Activated CD8-positive, alpha-beta T cell treated with anti-CD3 and anti-CD28 coated beads, Interleukin-2, amount 10 ng/mL, durations not matched to agents 7 days and 5 days (primary cell): ENCODE results near the gene COL1A2. TPM values are rescaled to one million over a fixed set of nuclear protein-coding genes. Genes with fewer than 3 reads are reported as not detected.

Experiments used
- ATAC-seq: fragments of 150-1000 bp; cut with Tn5 transposase; one replicate; pipeline ENCODE4 v1.10.0; 2021; ENCODE audit warnings: moderate library complexity
- CTCF ChIA-PET: fragments of 350-600 bp; sonication (Branson Sonifier 250); formaldehyde crosslinking; loops from one replicate; lab custom pipeline; 2021; ENCODE audit warnings: antibody characterized with exemption; lab: Charles Lee
- POLR2A ChIA-PET: fragments of 350-600 bp; sonication (Branson Sonifier 250); formaldehyde crosslinking; loops from one replicate; lab custom pipeline; 2021; ENCODE audit warnings: antibody characterized with exemption; lab: Charles Lee
- DNase-seq: peaks from one replicate; pipeline ENCODE4 v3.0.0-alpha.2; 2020
- H3K27ac Mint-ChIP-seq: one replicate; pipeline ENCODE4 v1.8.0; 2021; ENCODE audit warnings: mild to moderate bottlenecking, mixed read lengths
- H3K27me3 Mint-ChIP-seq: one replicate; pipeline ENCODE4 v1.8.0; 2021; ENCODE audit warnings: low read depth, mixed read lengths
- H3K36me3 Mint-ChIP-seq: one replicate; pipeline ENCODE4 v1.8.0; 2021; ENCODE audit warnings: low read depth, mixed read lengths
- H3K4me1 Mint-ChIP-seq: one replicate; pipeline ENCODE4 v1.8.0; 2021; ENCODE audit warnings: low read depth, mixed read lengths
- H3K4me3 Mint-ChIP-seq: one replicate; pipeline ENCODE4 v1.8.0; 2021; ENCODE audit warnings: mild to moderate bottlenecking, mixed read lengths
- H3K9me3 Mint-ChIP-seq: one replicate; pipeline ENCODE4 v1.8.0; 2022; ENCODE audit warnings: mixed read lengths; ENCODE audit not compliant: insufficient read depth
- total RNA-seq, 2 experiments: library from RNA; stranded (reverse); gene quantifications; one replicate each; pipeline ENCODE4 v1.2.3, GENCODE V29; 2021

Gene COL1A2
- total RNA-seq, 2 experiments from 2014 or later, result 0.16 to 0.21 TPM

GRCh38 chr7:94388540-94388939 is 6.2 kb upstream of the COL1A2 start:
- DNase-seq (no peak), ATAC-seq (no peak)
- peaks cover 2% of the 10 kb centered on the region for H3K27me3 Mint-ChIP-seq
- H3K9me3 Mint-ChIP-seq, result no peaks in the 10 kb centered on the region
- H3K36me3 Mint-ChIP-seq, result no peaks in the 10 kb centered on the region
- ChIA-PET CTCF (no interaction called here), POLR2A (no interaction called here)
- no peak overlapping the region for H3K4me3 Mint-ChIP-seq
- H3K27ac Mint-ChIP-seq, result no peak overlapping the region
- H3K4me1 Mint-ChIP-seq, result peaks cover 20% of the 10 kb centered on the region

- Mint-ChIP-seq H3K27ac (no peak overlapping the region), H3K4me3 (no peak overlapping the region), H3K27me3 (peaks cover 4% of the 10 kb centered on the region), H3K4me1 (peaks cover 22% of the 10 kb centered on the region), H3K9me3 (no peaks in the 10 kb centered on the region), H3K36me3 (no peaks in the 10 kb centered on the region)
- ATAC-seq (no peak), DNase-seq (no peak)
- POLR2A ChIA-PET, result no interaction called here
- CTCF ChIA-PET, result no interaction called here
Observed at GRCh38 chr7:94389381-94389780, 5.3 kb upstream of the COL1A2 start.

GRCh38 chr7:94391726-94392392 is 2.8 kb upstream of the COL1A2 start:
- ChIA-PET CTCF (no interaction called here), POLR2A (no interaction called here)
- DNase-seq, result peak; percentile 49
- Mint-ChIP-seq H3K4me3 (peak overlapping the region; percentile 57), H3K4me1 (peaks cover 32% of the 10 kb centered on the region), H3K27ac (peak overlapping the region; percentile 86), H3K27me3 (peaks cover 8% of the 10 kb centered on the region), H3K9me3 (no peaks in the 10 kb centered on the region), H3K36me3 (no peaks in the 10 kb centered on the region)
- peak; percentile 59 for ATAC-seq

GRCh38 chr7:94392393-94392786 is 2.3 kb upstream of the COL1A2 start:
- H3K36me3 Mint-ChIP-seq, result no peaks in the 10 kb centered on the region
- peaks cover 32% of the 10 kb centered on the region for H3K4me1 Mint-ChIP-seq
- CTCF ChIA-PET, result no interaction called here
- H3K9me3 Mint-ChIP-seq, result no peaks in the 10 kb centered on the region
- POLR2A ChIA-PET, result no interaction called here
- H3K27ac Mint-ChIP-seq, result no peak overlapping the region
- H3K4me3 Mint-ChIP-seq, result no peak overlapping the region
- peaks cover 8% of the 10 kb centered on the region for H3K27me3 Mint-ChIP-seq
- DNase-seq (no peak), ATAC-seq (no peak)

GRCh38 chr7:94393246-94394108 is 1.2 kb upstream of the COL1A2 start:
- POLR2A ChIA-PET, result no interaction called here
- no peaks in the 10 kb centered on the region for H3K36me3 Mint-ChIP-seq

GRCh38 chr7:94394109-94394436 is 622 bp upstream of the COL1A2 start:
- Mint-ChIP-seq H3K9me3 (no peaks in the 10 kb centered on the region), H3K4me1 (peaks cover 32% of the 10 kb centered on the region), H3K36me3 (no peaks in the 10 kb centered on the region), H3K27ac (no peak overlapping the region), H3K27me3 (peaks cover 8% of the 10 kb centered on the region), H3K4me3 (no peak overlapping the region)
- ATAC-seq, result no peak
- ChIA-PET POLR2A (no interaction called here), CTCF (no interaction called here)
- DNase-seq, result no peak

More at GRCh38 chr7:94393246-94394108, 1.2 kb upstream of the COL1A2 start:
- Mint-ChIP-seq H3K4me3 (no peak overlapping the region), H3K27ac (no peak overlapping the region), H3K9me3 (no peaks in the 10 kb centered on the region), H3K27me3 (peaks cover 8% of the 10 kb centered on the region), H3K4me1 (peaks cover 32% of the 10 kb centered on the region)
- CTCF ChIA-PET, result no interaction called here
- DNase-seq (no peak), ATAC-seq (no peak)

- peak overlapping the region; percentile 54 for H3K27ac Mint-ChIP-seq
- DNase-seq (peak; percentile 59), ATAC-seq (peak; percentile 70)
- no peaks in the 10 kb centered on the region for H3K36me3 Mint-ChIP-seq
- CTCF ChIA-PET, result interaction anchor here (1.0 to 1.6 kb wide), 10 partner anchors 9 to 958 kb away, joined by 3 to 8 read pairs (median 4); partner anchors contain the start of gene GNGT1
- peak overlapping the region; percentile 32 for H3K4me3 Mint-ChIP-seq
- POLR2A ChIA-PET, result no interaction called here
- H3K4me1 Mint-ChIP-seq, result peaks cover 32% of the 10 kb centered on the region
- H3K9me3 Mint-ChIP-seq, result no peaks in the 10 kb centered on the region
- peaks cover 10% of the 10 kb centered on the region for H3K27me3 Mint-ChIP-seq
Observed at GRCh38 chr7:94395141-94396036, 694 bp downstream of the COL1A2 start.

GRCh38 chr7:94396037-94396431 is 1.3 kb downstream of the COL1A2 start:
- Mint-ChIP-seq H3K27ac (no peak overlapping the region), H3K4me3 (no peak overlapping the region), H3K27me3 (peaks cover 10% of the 10 kb centered on the region), H3K36me3 (no peaks in the 10 kb centered on the region), H3K4me1 (peaks cover 32% of the 10 kb centered on the region), H3K9me3 (no peaks in the 10 kb centered on the region)
- ChIA-PET CTCF (interaction anchor here (1.1 to 1.6 kb wide), 7 partner anchors 106 to 958 kb away, joined by 3 to 8 read pairs (median 5); no protein-coding TSS in a partner anchor), POLR2A (no interaction called here)
- DNase-seq (no peak), ATAC-seq (no peak)

- ChIA-PET POLR2A (no interaction called here), CTCF (no interaction called here)
- ATAC-seq (no peak), DNase-seq (no peak)
- Mint-ChIP-seq H3K36me3 (no peaks in the 10 kb centered on the region), H3K9me3 (no peaks in the 10 kb centered on the region), H3K27ac (no peak overlapping the region), H3K4me3 (no peak overlapping the region), H3K4me1 (peaks cover 29% of the 10 kb centered on the region), H3K27me3 (peaks cover 10% of the 10 kb centered on the region)
Observed at GRCh38 chr7:94396596-94396995, 1.9 kb downstream of the COL1A2 start.

GRCh38 chr7:94397722-94398121 is 3.0 kb downstream of the COL1A2 start:
- Mint-ChIP-seq H3K27ac (no peak overlapping the region), H3K9me3 (no peaks in the 10 kb centered on the region), H3K27me3 (peaks cover 10% of the 10 kb centered on the region), H3K4me3 (no peak overlapping the region), H3K36me3 (no peaks in the 10 kb centered on the region), H3K4me1 (peaks cover 17% of the 10 kb centered on the region)
- POLR2A ChIA-PET, result no interaction called here
- CTCF ChIA-PET, result no interaction called here
- no peak for ATAC-seq
- DNase-seq, result no peak

GRCh38 chr7:94398841-94399240 is 4.1 kb downstream of the COL1A2 start:
- peaks cover 10% of the 10 kb centered on the region for H3K4me1 Mint-ChIP-seq
- no peak for DNase-seq
- H3K9me3 Mint-ChIP-seq, result no peaks in the 10 kb centered on the region
- no peaks in the 10 kb centered on the region for H3K36me3 Mint-ChIP-seq
- ChIA-PET POLR2A (no interaction called here), CTCF (no interaction called here)
- peaks cover 7% of the 10 kb centered on the region for H3K27me3 Mint-ChIP-seq
- ATAC-seq, result no peak
- no peak overlapping the region for H3K4me3 Mint-ChIP-seq
- H3K27ac Mint-ChIP-seq, result no peak overlapping the region
